ENCODE results near the gene ASPM.

The ASPM gene

DNA sequence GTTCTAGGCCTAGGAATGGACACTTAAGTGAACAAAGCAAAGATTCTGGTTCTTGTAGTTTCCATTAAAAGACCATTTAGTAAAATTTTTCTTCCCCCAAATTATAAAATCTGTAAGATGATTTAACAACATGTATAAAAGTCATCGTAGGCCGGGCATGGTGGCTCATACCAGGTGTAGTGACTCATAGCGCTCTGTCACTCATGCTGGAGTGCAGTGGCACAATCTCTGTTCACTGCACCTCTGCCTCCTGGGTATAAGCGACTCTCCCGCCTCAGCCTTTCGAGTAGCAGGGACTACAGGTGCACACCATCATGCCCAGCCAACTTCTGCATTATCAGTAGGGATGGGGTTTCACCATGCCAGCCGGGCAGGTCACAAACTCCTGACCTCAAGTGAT is 9.1 kb downstream of the ASPM start:
- TF ChIP-seq, protein P1, sequence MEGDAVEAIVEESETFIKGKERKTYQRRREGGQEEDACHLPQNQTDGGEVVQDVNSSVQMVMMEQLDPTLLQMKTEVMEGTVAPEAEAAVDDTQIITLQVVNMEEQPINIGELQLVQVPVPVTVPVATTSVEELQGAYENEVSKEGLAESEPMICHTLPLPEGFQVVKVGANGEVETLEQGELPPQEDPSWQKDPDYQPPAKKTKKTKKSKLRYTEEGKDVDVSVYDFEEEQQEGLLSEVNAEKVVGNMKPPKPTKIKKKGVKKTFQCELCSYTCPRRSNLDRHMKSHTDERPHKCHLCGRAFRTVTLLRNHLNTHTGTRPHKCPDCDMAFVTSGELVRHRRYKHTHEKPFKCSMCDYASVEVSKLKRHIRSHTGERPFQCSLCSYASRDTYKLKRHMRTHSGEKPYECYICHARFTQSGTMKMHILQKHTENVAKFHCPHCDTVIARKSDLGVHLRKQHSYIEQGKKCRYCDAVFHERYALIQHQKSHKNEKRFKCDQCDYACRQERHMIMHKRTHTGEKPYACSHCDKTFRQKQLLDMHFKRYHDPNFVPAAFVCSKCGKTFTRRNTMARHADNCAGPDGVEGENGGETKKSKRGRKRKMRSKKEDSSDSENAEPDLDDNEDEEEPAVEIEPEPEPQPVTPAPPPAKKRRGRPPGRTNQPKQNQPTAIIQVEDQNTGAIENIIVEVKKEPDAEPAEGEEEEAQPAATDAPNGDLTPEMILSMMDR (IDR thresholded peaks at IDR 0.05; ENCODE audit: poor library complexity, severe bottlenecking), result no peak
- no peaks in the 10 kb centered on the region for H3K9me3 ChIP-seq (ENCODE audit: severe bottlenecking)
- DNase-seq (ENCODE audit: low spot score) (no peak), ATAC-seq (ENCODE audit: low read depth) (peak; percentile 35; the same call in 1 of the 3 replicates)
- H3K27ac ChIP-seq (ENCODE audit: poor library complexity, severe bottlenecking), result no peak overlapping the region
- H3K4me3 ChIP-seq (ENCODE audit: severe bottlenecking), result no peak overlapping the region
- H3K36me3 ChIP-seq (ENCODE audit: low read depth), result peaks cover 75% of the 10 kb centered on the region
- peaks cover 14% of the 10 kb centered on the region for H3K4me1 ChIP-seq (ENCODE audit: insufficient read depth, poor library complexity, severe bottlenecking)
- no peaks in the 10 kb centered on the region for H3K27me3 ChIP-seq (ENCODE audit: insufficient read depth, poor library complexity, severe bottlenecking)

DNA sequence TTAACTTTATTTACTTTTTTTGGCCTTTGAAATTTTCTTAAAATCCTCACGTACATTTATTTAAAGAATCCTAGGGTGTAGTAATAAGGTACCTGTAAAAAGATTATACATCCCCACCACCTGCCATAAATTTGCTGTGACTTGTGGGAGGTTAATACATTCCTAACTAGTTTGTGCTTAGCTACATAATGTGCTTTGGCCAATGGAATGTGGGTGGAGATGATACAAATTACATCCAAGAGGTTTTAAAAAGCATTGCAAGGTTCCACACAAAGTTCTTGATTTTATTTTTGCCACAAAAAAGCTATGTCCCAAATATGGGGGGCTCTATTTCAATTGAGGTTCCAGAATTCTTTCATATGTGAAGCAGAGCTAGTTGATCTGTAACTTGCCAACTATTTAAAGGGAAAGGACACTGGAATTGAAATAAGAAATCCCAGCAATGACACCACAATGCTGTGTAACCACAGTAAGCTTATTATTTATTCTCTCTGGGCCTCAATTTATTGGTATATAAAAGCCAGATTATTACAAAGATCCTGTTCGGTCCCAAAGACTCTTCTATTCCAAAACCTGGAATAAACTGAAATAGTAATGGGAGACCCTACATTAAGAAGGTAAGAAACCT is 15.7 kb downstream of the ASPM start:
- Histone ChIP-seq H3K27ac (ENCODE audit: poor library complexity, severe bottlenecking) (peak overlapping the region; percentile 89), H3K36me3 (ENCODE audit: low read depth) (peaks cover 84% of the 10 kb centered on the region), H3K4me3 (ENCODE audit: severe bottlenecking) (no peak overlapping the region), H3K4me1 (ENCODE audit: insufficient read depth, poor library complexity, severe bottlenecking) (peaks cover 22% of the 10 kb centered on the region), H3K9me3 (ENCODE audit: severe bottlenecking) (no peaks in the 10 kb centered on the region), H3K27me3 (ENCODE audit: insufficient read depth, poor library complexity, severe bottlenecking) (no peaks in the 10 kb centered on the region)
- TF ChIP-seq, protein P1 (IDR thresholded peaks at IDR 0.05; ENCODE audit: poor library complexity, severe bottlenecking), result no peak
- peak; percentile 87 for ATAC-seq (ENCODE audit: low read depth)
- DNase-seq (ENCODE audit: low spot score), result no peak

DNA sequence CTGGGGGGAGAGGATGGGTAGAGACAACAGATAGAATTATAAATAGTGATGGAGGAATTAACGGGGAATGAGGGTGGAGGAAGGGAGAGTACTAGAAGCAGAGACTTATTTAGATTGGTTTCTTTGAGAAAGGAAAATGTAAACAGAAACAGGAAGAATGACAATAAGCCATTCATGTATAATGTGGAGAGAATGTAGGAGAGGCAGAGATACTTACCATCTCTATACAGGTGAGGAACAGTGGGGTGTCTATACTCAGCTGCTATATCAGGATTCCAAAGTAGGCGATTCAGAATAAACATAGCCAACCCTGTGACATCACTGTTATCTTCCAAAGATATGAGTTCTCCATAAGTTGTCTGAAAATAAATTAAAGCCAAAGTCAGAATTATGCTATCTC is 16.8 kb downstream of the ASPM start:
- Histone ChIP-seq H3K4me3 (ENCODE audit: severe bottlenecking) (no peak overlapping the region), H3K9me3 (ENCODE audit: severe bottlenecking) (no peaks in the 10 kb centered on the region), H3K27me3 (ENCODE audit: insufficient read depth, poor library complexity, severe bottlenecking) (no peaks in the 10 kb centered on the region), H3K4me1 (ENCODE audit: insufficient read depth, poor library complexity, severe bottlenecking) (peaks cover 22% of the 10 kb centered on the region), H3K27ac (ENCODE audit: poor library complexity, severe bottlenecking) (peak overlapping the region; percentile 89), H3K36me3 (ENCODE audit: low read depth) (peaks cover 87% of the 10 kb centered on the region)
- DNase-seq (ENCODE audit: low spot score) (no peak), ATAC-seq (ENCODE audit: low read depth) (no peak)
- TF ChIP-seq, protein P1 (IDR thresholded peaks at IDR 0.05; ENCODE audit: poor library complexity, severe bottlenecking), result no peak

DNA sequence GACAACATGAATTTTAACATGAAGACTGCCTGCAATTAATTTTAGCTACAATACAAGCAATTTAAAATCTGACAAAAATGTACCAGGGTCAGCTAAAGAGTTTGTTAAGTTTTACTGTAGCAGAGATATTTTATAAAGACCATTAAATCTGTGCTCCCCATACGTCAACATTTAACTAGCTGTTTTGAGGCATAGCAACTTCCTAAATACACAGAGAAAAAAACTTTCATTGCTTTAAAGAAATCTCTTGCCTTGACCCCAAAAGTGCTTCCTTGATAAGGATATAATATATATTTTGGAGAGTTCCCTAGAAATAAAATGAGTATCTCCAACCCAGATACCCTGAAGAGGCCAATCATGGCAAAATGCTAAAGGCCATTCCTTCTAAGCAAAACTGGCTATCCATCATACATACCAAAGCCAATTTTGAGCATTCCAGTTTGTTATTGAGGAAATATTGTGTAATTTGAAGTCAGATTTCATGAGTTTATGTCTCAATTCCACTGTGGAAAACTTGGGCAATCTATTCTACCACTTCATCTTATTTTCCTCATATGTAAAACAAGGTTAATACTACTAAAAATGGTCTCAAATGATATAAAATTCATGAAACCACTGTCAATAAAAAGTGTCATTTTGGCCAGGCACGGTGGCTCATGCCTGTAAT is 19.1 kb downstream of the ASPM start:
- DNase-seq (ENCODE audit: low spot score), result no peak
- ATAC-seq (ENCODE audit: low read depth), result no peak
- Histone ChIP-seq H3K4me1 (ENCODE audit: insufficient read depth, poor library complexity, severe bottlenecking) (peaks cover 21% of the 10 kb centered on the region), H3K9me3 (ENCODE audit: severe bottlenecking) (no peaks in the 10 kb centered on the region), H3K27me3 (ENCODE audit: insufficient read depth, poor library complexity, severe bottlenecking) (no peaks in the 10 kb centered on the region), H3K36me3 (ENCODE audit: low read depth) (peaks cover 93% of the 10 kb centered on the region), H3K4me3 (ENCODE audit: severe bottlenecking) (no peak overlapping the region), H3K27ac (ENCODE audit: poor library complexity, severe bottlenecking) (no peak overlapping the region)
- TF ChIP-seq, protein P1 (IDR thresholded peaks at IDR 0.05; ENCODE audit: poor library complexity, severe bottlenecking), result no peak

DNA sequence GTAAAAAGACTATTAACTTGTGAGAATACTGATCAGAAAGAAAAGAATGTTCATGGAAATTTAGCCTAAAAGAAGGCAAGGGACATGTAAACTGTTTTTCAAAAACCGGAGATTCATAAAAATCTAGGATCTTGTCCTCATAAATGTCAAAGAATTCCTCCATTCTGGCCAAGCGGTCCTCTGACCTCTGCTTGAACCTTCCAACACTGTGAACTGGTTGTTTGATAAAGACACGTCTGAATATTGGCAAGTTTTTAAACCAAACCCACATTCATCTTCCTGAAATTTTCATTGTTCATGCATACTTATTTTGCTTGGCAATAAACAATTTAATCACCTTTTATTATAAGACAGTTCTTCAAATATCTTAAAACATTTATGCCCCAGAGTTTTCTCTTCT is 19.8 kb downstream of the ASPM start:
- no peak overlapping the region for H3K4me3 ChIP-seq (ENCODE audit: severe bottlenecking)
- peaks cover 93% of the 10 kb centered on the region for H3K36me3 ChIP-seq (ENCODE audit: low read depth)
- no peak for ATAC-seq (ENCODE audit: low read depth)
- no peaks in the 10 kb centered on the region for H3K27me3 ChIP-seq (ENCODE audit: insufficient read depth, poor library complexity, severe bottlenecking)
- H3K9me3 ChIP-seq (ENCODE audit: severe bottlenecking), result no peaks in the 10 kb centered on the region
- H3K4me1 ChIP-seq (ENCODE audit: insufficient read depth, poor library complexity, severe bottlenecking), result peaks cover 14% of the 10 kb centered on the region
- DNase-seq (ENCODE audit: low spot score), result no peak
- no peak overlapping the region for H3K27ac ChIP-seq (ENCODE audit: poor library complexity, severe bottlenecking)
- TF ChIP-seq, protein P1 (IDR thresholded peaks at IDR 0.05; ENCODE audit: poor library complexity, severe bottlenecking), result no peak
